HCEC 1CT (cell line): ENCODE measurements around the gene TCF12.

Source experiments
- DNase-seq: peaks from one replicate; pipeline ENCODE4 v3.0.0-alpha.2; 2017

Gene TCF12

DNA sequence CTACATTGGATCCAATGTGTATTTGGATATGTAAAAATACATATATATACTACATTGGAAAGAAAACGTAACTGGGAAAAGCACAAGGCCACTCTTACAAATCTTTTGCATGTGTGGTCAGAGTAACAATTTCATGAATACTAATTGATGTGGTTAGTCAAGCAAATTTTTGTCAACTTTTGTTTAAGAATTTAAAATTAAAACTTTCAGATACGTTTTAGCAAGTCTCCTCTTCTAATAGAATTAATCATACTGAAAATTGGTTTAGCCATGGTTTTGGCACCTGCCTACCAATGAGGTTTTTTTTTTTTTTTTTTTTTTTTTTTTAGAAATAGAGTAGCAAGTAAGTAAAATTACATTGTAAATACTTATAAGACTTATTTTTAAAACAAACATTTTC is 304.9 kb downstream of the TCF12 start:
- DNase-seq: no peak

DNA sequence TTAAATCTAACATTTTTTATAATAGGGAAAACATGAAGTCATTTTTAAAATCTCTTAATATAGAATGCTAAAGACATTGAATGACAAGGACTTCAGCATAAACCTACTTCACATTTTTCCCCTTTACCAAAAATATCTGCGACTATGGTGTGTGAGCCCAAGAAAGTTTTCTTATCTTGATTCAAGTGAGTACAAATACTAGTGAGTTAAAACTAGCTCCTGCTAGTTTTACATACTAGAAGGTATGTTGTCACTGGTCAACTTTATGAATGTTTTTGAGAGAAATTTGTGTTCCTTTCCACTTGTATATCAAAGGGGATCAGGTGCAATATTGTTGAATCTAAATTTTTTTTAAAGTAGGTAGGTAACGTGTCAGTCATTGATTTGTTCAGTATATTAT is 305.4 kb downstream of the TCF12 start:
- no peak for DNase-seq

DNA sequence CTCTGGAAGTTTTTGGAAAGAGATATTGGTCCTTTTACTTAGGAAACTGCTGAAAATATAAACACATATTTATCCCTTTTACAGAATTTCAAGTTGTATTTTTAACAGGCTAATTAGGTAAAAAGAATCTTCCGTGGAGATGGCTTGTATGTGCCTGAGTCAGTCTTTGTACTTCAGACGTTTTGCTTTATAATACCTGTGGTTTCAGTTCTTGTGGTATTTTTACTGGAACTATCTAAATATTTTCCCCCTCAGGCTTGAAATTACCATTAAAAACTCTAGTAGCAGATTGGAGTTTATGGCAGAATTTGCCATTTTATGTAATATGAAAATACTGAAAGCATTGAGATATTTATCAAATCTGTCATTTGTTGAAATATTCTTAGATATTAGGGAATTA is 306.2 kb downstream of the TCF12 start:
- DNase-seq: peak; percentile 42

DNA sequence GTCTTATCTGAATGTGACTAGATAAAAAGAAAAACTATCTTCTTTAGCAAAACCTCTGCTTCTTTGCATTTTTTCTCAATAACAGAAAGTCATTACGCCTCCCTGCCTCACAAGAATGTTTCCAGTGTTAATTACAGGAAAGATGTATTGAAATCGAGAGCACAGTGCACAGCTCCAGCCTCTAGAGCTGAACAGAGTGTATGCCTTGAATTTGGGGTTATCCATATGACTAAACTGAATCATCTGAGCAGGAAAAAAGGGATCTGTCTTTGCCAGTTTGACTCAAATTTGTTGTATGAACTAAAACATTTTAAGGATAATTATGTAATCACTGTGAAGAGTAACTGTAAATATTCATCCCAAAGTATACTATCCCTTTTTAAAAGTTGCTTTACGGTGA is 308.7 kb downstream of the TCF12 start:
- DNase-seq: no peak

DNA sequence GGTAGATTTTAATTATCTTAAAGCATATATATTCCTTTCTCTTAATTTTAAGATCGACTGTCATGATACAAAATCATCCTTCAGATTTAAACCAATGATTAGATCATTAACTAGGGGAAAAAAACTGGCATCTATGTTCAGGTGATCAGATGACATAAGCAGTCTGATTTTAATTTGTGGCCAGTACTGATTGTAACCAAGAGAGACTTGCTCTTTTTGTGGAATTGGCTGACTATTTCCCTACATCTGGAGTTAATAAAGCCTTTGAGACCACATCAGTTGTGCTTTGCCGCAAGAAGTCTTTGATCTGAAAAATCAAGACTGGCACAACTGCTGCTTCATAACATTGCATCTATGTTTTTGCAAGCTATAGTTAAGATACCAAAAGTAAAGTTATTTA is 309.5 kb downstream of the TCF12 start:
- DNase-seq: no peak

DNA sequence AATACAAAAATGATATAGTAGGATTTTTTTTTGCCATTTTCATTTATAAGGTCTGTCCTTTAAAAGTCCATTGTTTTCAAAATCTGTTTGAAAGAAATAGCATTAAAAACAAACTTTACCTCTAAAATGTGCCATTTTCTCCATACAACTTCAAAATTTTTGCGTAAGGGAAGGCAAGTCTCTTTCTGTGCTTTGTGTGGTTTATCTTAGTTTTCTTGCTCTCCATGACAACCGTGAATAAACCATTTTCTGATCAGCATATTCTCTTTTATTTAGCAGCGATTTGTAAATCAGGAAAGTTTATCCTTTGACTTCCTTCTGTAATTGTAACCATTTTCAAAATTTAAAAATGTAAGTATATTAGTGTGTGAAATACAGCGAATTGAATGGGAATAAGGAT is 310.0 kb downstream of the TCF12 start:
- DNase-seq: no peak

DNA sequence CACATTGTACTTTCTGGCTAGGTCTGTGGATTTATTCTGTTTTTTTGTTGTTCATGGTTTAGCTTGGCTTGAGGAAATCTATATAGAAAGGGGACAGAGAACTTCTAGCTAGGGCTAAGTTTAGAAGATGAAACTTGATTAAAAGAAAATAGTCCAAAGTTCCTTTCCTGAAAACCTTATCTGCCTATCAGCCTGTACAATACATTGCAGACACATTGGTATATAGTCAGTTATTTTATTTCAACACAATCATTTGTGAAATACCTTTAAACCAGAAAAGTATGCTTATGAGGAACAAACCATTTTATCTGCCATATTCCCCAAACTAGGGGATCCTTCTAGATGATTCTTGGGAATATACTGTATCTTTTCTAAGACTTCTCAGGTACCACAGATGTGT is 310.6 kb downstream of the TCF12 start:
- DNase-seq: no peak

DNA sequence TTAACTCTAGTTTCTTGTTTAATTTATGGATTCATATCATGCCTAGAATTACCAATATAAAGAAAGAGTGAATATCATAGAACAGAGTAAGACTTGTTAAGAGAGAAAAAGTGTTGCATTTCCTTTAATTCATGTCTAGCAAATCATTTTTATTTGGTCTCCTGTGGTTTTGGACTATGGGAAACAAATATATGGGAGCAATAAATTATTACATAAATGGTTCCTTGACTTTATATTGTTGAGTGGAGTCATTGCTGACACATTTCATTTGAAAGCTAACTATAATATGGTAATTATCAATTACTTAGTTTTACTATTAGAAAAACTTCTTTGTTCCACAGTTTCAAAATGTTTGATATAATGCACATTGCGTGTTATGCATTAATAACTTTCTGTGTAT is 313.1 kb downstream of the TCF12 start:
- DNase-seq: no peak

DNA sequence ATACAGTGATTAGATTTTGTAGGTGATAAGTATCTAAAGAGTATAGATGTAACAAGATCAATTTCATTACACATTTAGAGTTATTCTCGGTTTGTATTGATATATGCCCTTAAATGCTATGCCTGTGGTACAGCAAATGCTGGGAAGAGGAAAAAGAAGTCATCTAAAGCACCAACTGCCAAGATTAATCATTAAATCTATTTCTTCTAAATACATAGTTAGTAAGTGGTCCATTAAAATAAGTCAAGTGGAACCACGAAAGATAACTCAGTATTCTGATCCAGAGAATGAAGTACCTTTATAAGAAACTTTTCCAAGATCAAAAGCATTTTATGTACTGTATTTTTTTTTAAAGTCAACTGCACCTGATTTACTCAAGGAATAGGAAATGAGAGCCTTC is 315.7 kb downstream of the TCF12 start:
- DNase-seq: no peak

DNA sequence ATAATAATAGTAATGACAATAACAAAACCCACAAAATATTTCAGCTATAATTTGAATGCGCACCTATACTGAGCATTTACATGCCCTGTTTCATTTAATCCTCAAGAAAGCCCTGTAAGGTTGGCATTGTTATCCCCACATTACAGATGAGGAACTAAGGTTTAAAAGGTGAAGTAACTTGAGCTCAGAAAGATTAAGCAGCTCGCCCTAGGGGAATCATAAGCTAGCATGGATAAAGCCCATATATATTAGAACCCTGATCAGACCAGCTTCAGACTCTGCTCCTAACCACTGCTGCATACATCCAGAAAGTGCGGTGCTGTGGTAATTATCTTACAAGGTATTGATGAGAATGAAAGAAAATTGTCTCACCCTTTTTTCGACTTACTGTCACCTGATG is 316.7 kb downstream of the TCF12 start:
- DNase-seq: no peak

DNA sequence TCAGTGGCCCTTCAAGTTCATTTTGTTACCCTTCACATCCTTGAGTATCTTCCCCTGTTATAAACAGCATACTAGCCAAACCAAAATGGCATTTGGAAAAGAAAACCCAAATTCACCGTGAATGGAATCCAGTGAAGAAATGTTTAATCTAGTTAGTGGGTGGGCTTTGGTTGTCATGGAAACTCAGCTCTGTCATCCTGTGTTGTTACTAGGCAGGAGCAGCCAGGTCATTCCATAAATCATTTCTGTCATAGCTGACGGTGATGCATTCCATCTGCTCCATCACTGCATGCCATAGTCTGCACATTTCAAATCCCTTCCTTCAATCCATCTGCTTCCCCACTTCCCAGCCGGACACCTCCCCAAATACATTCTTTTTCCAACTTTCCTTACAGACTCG is 317.4 kb downstream of the TCF12 start:
- DNase-seq: peak; percentile 77

DNA sequence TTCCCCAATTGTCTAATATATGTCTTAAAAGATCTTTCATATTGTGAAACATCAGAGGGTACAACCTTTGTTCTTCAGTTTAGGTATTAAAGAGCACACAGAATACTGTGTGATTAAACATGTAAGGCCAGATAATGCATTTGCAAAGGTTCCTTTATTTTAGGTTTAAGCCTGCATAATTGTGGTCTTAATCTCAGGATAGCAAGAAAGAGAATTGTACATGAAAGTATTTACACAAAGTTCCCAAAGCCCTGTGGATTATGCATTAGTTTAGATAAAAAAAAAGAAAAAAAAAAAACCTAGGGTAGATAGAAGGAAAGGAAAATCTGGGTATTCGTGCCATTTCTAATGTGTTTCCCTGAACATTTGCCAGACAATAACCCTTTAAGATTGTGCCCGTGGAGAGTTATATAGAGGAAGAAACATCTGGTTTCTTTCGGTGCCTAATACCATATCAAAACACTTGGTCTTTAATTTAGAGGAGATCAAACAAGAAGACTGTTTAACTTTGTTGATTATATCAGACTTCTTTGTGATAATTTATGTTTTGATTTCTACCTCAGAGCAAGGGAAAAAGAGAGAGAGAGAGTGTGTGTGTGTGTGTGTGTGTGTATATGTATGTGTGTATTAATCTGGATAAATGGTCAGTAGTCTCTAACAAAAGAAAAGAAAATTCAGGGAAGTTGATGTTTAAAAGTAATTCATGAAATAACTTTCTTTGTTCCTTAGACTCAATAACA is 318.3 kb downstream of the TCF12 start:
- DNase-seq: no peak

DNA sequence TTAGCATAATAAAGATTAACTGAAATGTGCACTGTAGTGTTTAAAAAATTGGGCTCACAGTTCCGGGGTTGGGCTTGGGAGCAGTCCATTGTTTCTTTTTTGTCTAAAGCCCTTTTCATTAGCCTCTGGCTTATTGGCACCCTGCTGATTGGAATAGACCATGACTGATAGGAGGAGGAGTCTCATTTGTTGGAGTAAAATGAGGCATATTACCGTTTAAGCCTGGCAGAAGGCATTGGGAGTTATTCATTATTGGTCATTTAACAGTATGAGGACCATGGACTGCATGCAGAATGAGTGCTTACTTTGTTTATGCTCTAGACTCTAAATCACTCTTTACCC is 318.8 kb downstream of the TCF12 start:
- DNase-seq: no peak

DNA sequence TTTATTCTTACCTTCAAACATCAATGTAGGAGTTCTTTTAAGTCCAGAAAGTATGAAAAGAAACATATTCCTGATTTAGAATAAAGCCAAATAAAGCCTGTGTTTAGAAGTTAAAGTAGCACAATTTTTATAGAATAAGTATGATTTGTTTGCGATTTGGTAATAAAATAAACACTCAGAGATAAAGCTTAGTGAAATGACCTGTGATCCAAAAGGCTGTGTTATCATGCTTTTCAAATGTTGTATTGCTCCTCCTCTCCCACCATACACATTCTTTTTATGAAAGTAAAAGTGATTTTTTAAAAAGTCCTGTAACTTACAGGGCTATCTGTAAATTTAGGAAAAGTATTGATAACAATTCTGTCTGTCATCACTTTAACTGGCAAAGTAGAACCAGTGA is 319.2 kb downstream of the TCF12 start:
- DNase-seq: no peak

DNA sequence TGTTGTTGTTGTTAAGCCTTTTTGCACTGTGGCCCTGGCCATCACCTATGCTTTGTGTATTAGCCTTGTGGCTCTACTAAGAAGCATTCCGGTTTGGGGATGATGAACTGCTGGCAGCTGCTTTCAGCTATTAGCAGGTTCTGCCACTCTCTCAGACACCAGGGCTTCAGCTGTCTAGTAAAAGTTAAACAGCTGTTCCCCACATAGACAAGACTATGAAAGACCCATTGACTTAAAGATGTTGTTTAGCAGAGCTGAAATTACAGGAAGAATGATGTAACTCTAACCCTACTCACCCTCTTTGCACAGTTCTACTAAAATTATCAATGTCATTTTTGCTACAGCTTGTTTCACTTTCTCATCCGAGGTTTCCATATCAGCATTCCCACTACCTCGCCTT is 326.7 kb downstream of the TCF12 start:
- peak; percentile 17 for DNase-seq

DNA sequence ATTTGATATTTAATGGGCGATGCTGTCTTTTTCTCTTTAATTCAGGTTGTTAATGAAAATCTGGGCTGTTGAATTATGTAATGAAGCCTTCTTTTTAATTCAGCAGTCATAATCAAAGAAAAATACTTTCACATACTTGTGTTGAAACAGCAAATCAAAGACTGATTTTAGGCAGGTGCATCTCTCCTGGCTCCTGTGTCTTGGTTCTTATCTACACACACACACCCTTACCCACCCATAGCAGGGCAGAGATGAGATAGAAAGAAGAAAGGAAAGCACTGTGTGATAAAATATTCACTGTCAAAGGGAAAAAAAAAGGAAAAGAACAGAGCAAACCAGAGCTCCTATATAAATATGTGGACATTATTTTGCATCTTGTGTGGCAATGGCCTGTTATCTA is 327.3 kb downstream of the TCF12 start:
- DNase-seq: no peak

DNA sequence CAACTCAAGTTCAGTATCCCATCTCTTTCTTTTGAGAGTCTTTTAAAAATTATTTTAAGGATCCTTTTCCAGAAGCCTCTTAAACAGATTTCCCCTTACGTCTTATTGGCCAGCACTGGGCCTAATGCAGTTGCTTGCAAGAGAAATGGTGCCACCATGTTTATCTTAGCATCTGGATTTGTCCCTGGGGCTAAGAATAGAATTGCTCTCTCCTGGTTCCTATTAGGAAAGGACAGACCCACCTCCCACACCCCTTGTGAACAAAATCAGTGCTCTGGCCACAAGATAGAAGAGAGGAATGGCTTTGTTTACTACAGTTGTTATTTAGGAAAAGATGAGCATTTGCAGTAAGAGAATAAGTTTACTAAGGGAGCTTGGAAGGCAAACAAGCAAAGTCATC is 329.6 kb downstream of the TCF12 start:
- DNase-seq: no peak

DNA sequence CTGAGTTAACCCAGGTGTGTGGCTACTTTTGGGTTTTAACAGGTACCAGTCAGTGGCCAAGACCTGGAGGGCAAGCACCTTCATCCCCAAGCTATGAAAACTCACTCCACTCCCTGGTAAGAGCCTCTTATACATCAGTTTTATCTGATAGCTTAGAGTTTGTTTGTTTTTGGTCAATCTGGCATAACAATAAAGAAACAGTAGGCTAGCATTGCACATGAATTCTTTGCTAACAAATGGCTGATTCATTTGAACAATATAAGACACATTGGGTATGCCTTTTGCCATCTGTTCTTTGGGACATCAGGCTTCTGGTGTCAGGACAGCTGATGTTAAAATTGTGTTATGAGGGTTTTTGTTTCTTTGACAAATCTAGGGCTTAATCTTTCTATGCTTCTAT is 332.9 kb downstream of the TCF12 start:
- DNase-seq: no peak

DNA sequence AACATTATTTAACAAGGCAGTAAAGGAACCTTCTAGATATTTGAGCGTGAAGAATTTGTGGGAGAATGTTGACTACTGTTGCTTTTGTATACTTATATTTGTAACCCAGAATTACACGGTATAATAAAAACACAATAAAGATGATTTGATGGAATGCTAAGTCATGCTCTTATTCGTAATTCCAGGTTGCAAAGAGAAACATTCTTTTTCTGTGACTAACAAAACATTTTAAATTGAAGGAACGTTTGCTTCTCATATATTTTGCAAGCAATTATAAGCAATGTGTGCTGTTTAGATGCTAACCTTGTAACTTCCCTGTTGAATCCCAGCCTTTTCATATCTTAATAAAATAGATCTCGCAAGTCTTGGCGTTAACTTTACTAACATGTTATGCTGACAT is 333.5 kb downstream of the TCF12 start:
- DNase-seq: peak; percentile 60

DNA sequence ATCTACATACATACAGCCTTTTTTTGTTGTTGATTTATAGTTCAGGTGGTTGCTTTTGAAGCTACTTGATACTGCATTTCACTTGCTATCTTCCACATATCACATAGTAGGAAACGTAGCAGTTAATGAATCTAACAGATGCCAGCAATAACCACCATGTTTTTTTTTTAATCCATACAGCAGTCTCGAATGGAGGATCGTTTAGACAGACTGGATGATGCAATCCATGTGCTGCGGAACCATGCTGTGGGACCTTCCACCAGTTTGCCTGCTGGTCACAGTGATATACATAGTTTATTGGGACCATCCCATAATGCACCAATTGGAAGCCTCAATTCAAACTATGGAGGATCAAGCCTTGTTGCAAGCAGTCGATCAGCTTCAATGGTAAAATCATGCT is 334.6 kb downstream of the TCF12 start:
- DNase-seq: no peak

DNA sequence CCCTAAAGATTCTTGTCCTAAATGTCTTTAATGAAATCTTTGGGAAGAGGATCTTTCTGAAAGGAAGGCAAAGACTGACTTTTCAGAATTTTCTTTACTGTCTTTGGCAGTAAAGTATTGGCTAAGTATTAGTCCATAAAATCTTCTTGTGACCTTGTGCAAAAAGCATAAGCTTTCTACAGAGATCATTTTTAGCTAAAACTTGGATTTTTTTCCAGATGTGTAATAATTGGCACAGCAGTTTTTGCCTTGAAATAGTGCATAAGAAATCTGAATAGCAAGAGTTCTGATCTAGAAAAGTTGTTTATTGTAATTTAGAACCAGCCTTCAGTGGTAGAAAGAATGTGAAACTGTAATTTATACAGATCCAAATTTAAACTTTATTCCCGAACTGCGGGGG is 335.1 kb downstream of the TCF12 start:
- no peak for DNase-seq

DNA sequence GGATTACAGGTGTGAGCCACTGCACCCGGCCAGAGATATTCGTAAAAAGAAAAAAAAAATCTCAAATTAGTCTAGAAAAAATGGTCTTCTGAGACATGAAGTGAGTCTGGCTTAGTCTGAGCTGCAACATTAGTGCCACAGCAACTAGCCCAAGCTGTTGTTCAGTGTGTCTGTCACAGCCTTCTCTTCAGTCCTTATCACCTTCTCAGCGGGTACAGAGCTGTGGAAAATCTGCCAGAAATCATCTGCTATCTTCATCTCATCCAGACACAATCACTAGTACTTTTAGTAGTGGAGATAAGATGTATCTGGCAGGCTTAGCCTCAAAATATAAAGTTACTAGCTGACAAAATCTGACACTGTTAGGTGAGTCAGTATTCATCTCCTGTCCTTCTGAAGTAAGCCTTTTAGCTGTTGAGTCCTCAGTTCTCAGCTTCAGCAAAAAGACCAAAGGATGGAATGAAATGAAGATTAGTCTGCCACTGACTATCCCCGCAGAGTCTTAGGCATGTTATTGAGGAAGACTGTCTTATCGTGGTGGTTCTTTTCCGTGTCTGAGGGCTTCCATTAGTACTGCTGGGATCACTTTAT is 337.4 kb downstream of the TCF12 start:
- DNase-seq: no peak

DNA sequence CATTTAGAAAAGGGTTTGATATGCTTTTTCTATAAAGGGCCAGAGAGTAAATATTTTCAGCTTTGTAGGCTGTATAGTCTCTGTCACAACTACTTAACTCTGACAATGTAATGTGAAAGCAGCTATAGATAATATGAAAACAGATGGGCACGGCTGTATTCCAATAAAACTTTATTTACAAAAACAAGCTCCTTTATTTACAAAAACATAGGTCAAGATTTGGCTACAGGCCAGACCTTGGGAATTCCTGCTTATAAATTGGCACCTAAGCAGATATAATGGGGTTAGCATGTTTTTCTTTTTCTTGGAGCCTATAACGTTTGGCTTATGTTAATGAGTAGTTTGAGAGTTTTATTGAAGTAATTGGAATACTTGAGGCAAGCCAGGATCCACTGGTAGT is 338.5 kb downstream of the TCF12 start:
- no peak for DNase-seq

DNA sequence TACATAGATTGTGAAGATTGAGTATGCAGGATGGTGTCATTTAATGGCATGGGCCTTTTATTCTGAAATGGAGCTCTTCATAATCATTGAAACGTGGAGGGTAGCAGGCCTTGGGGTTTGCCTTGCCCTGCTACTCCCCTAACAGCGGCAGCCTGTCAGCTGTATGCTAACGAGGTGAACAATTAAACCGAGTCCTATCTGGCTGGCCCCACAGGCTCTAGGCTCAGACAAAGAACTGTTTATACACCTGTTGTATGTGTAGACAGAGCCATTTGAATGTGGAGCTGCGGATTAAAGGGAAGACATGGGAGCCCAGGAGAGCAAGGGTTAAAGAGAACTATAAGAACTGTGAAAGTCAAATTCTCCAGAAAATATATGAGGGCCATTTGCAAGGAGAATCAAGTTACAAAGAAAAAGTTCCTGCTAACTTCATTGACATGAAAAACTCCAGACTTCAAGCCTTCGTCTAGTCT is 341.2 kb downstream of the TCF12 start:
- DNase-seq: no peak

DNA sequence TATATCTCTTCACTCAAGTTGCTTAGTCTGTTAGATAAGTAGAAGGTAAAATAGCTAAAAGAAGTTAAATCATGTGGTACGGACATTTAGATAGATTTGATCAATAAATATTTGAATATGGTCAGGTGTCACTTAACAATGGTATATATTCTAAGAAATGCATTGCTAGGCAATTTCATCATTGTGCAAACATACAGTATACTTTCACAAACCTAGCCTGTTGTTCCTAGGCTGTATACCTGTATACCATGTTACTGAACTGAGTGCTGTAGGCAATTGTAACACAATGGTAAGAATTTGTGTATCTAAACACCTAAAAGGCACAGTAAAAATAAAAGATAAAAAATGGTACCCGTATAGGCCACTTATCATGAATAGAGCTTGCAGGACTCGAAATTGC is 345.1 kb downstream of the TCF12 start:
- DNase-seq: no peak
